HG03432 (cell line): ENCODE results near the gene PKIB.

Experiments
- ATAC-seq: cut with Tn5 transposase; IDR thresholded peaks from one replicate; pipeline ENCODE4 v1.9.1; 2021; ENCODE audit warnings: mild to moderate bottlenecking, moderate library complexity; ENCODE audit not compliant: unreplicated experiment

PKIB gene

DNA sequence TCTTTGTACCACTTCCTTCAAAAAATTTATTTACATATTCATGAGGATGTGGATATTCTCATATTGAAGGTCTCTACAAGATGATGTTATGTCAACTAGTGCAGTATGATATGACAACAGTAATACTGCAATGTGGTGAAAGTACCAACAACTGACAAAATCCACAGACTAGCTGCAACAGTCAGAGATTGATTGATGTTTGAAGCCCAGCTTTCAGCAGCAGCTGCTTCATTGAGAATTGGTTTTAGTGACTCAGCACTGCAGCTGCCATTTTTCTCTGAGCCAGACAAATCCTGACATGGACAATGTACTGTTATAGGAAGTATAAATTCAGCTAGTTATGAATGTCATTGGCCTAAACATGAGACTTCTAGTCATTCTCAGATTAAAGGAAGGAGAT lies 53.8 kb downstream of the PKIB start:
- ATAC-seq: no peak

- no peak for ATAC-seq
Observed at GRCh38 chr6:122665929-122666328, 55.7 kb downstream of the PKIB start.

GRCh38 chr6:122666418-122666817 lies 56.2 kb downstream of the PKIB start:
- no peak for ATAC-seq

GRCh38 chr6:122669418-122669817 lies 59.2 kb downstream of the PKIB start:
- no peak for ATAC-seq

- ATAC-seq: no peak
Observed at GRCh38 chr6:122669868-122670267, 59.7 kb downstream of the PKIB start.

- no peak for ATAC-seq
Observed at GRCh38 chr6:122671251-122671650, 61.0 kb downstream of the PKIB start.

DNA sequence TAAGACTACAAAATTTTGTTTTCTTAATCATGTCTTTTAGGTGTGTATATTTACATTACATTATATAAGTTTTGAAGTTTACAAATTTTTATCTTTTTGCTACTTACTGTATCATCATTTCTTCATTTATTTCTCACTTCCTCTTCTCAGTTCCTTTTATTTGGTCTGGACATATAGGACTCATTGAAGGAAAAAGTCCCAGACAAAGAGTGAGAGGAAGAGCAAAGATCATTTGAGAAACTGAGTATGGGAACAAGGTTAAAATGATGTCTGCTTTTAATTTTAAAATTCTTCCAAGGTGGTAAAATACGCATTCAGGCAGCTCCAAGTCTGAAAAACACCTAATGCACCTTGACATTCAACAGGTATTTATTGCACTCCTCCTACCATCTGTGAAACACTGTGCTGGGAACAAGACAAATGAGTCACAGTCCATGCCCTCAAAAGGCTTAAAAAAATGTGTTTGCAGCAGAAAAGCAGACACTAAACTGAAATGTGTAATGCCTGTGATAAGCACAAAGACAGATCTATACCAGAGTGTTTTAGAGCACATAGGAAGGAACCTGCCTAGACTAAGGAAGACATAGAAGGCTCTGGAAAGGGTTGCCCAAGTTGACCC lies 63.2 kb downstream of the PKIB start:
- peak; percentile 66 for ATAC-seq

DNA sequence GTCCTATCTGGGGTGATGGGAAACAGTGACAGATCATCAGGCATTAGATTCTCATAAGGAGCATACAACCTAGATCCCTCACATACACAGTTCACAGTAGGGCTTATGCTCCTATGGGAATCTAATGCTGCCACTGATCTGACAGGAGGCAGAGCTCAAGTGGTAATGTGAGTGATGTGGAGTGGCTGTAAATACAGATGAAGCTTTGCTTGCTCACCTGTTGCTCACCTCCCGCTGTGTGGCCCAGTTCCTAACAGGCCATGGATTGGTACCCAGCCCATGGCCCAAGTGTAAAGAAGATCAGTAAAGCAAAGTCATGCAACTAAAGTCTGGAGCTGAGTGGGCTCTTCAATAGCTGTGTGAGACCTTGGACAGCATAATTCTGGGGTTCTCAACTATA lies 65.9 kb downstream of the PKIB start:
- no peak for ATAC-seq

DNA sequence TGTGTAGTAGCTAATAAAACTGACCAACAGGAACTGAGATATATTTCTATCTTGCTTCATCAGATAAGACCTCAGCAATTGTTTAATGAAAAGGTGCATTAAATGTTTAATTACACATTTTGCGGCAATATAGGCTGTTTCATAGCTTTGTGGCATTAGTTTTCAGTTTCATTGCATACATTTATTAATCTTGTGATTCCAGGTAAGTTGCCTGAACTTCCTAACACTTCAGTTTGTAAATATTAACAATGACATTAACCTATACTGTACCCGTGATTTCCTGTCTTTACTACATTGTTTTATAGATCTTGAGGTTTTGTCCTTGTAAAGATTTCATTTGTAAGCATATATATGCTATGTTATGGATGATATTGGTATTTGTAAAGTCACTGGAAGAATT lies 66.5 kb downstream of the PKIB start:
- no peak for ATAC-seq

DNA sequence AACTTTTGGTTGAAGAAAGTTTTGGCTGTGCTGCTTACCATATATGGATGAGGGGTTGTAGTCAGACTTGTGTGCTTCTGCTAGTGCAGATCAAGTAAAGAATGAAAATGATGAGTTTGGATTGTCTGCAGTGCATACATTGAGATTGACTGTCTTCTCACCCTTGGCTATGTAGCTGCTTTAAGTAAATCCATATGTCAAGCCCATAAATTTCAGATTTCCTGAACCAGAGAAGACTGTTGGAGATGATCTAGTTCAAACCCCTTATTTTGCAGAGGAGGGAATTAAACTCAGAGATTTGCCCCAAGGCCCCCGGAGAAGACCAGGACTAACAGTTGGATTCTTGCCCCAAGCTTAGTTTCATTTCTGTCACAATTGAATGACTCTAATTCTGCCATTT lies 67.2 kb downstream of the PKIB start:
- ATAC-seq: no peak

GRCh38 chr6:122678841-122679240 lies 68.6 kb downstream of the PKIB start:
- ATAC-seq: no peak

DNA sequence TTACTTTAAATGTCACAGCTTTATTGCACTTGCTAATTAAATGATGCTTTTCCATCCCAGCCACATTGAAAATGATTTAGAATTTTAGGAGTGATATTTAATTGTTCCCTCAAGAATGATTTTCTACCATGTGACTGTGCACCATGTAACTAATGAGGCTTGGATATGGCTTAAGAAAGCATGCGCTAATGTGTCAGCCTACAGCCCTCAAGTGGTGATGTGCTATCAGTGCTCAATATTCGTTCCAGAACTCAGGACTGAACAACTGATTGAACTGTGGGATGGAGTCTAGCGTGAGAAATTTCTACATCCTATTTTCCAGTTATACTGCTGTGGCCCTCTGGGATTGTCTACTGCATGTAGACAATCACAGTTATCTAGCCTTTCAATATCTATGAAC lies 71.5 kb downstream of the PKIB start:
- no peak for ATAC-seq

GRCh38 chr6:122683989-122684651 lies 73.9 kb downstream of the PKIB start:
- ATAC-seq: peak; percentile 60

DNA sequence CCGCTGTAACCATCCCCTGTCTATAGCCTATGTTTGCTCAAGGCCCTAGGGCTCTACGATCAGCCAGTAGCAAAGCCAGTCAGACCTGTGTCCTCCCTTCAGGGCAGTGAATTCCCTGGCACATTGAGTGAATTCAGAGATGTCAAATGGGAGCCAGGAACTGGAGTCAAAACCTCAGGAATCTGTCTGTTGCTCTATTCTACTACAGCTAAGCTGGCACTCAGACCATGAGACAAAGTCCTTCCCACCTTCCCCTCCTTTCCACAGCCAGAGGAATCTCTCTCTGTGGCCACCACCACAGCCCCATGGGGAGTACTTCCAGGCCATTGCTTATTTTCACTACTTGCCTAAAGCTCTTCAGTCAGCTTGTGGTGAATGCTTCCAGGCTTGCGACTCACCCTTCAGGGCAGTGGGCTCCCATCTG lies 82.0 kb downstream of the PKIB start:
- no peak for ATAC-seq

DNA sequence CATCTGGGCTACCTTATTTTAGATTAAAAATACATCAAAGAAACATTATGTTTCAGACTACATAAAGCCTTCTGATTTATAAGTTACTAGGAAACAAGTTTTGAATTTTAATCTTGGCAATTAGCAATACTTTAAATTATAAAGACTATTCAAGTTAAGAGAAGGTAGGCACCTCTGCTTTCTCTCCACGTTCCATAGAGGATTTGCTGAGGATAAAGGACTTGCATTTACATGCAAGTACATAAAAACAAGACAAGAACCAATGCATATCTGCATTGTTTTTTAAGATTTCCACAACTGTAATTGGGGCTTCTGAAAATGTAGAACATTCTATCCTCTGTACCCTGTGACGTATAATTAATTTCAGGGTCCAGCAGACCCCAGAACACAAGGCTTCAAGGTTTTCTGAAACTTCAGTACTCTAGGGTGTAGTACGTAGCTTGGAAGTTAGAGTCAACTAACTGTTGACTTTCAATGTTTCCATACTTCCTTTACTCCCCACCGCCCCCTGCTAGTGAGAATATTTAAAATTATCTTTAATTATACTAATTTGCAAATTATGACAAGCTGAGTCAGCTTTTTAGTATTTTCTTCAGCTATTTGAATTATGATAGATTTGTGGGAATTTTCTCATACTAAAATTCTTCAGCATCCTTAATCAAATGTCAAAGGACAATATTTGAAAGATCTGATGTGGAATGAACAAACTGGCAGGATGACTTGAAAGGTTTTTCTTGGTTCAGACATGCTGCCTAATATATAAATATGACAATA lies 82.8 kb downstream of the PKIB start:
- ATAC-seq: no peak

- no peak for ATAC-seq
Observed at GRCh38 chr6:122694075-122694474, 83.9 kb downstream of the PKIB start.

DNA sequence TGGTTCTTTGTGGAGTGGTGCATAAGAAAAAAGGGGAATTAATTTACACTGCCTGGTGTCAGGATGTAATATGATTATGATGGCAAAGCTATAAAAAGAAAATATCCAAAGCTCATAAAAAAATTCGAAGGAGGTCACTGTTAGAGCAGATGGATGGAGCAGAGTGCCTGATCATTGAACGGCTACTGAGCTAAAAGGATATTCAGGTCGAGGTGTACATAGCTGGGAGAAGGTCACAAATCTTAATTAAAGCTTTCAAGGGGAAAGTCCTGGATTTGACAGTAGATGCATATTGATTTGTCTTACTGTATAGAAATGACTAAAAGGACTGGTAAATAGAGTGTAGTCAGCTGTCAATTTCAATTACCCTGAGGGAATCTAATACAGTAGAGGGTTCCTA lies 84.4 kb downstream of the PKIB start:
- no peak for ATAC-seq

DNA sequence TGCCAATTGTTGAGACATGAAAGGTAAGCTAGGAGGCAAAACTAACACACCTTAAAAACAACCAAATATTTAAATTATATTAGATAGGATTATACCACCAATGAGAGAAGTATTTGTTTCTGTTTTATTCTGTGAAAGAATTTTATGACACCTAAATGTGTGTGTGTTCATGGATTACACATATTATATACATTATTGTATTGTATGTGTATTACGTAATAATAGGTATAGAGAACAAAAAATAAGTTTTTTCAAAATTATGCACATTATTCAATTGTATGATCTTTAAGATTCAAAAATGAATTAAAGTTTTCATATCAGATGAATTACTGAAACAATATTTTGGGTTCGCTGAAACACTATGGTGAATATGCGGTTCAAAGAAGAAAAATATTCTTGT lies 85.0 kb downstream of the PKIB start:
- no peak for ATAC-seq

- ATAC-seq: no peak
Observed at GRCh38 chr6:122696079-122696478, 85.9 kb downstream of the PKIB start.

DNA sequence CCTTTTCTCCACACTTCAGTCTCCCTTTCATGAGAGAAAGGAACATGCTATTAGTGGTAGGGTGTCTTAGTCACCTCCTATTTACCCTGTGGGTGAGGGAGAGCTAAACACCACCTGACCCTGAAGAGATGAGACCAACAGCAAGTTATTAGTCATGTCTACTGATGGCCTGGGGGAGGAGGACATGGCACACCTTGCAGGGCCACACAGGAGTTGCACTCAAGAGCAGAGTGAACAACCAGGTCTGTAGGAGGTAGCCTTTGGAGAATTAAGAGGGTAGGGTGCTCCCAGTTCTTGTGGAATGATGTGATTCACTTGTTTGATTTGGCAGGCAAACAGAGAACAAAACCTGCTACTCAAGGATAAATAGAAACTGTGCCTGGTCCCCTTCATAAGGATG lies 86.6 kb downstream of the PKIB start:
- no peak for ATAC-seq

- ATAC-seq: no peak
Observed at GRCh38 chr6:122697458-122697857, 87.3 kb downstream of the PKIB start.

DNA sequence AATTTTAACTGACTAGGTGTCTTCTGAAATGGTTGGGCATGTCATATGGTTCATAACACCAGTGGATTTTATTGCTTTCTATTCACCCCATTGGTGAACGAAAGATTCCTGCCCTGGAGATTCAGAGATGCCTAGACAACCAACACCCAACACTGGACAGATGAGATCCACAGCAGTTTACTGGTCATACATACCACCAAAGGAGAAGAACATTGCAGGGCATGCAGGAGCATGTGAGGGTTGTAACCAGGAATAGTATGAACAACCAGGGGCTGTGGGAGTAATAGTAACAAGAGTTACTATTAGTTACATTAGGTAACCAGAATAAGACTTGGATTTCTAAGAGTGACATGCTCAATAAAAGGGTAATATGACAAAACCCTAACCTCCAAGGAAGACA lies 91.5 kb downstream of the PKIB start:
- ATAC-seq: no peak
